GM18867 (cell line): Measurements from ENCODE around the gene PDGFRA.

ENCODE experiments used
- ATAC-seq: cut with Tn5 transposase; IDR thresholded peaks from one replicate; pipeline ENCODE4 v1.9.1; 2021; ENCODE audit warnings: mild to moderate bottlenecking, moderate library complexity; ENCODE audit not compliant: unreplicated experiment

The PDGFRA gene

GRCh38 chr4:54228961-54229501 is at the start of gene PDGFRA:
PDGFRA (plus strand) TSS chr4:54229293; CDS start chr4:54258769, 29,476 bp downstream.
- no peak for ATAC-seq

- no peak for ATAC-seq
Observed at GRCh38 chr4:54184581-54184980, 44.5 kb upstream of the PDGFRA start.

- ATAC-seq: no peak
Observed at GRCh38 chr4:54185044-54185780, 43.9 kb upstream of the PDGFRA start.

- ATAC-seq: no peak
Observed at GRCh38 chr4:54185866-54186265, 43.2 kb upstream of the PDGFRA start.

GRCh38 chr4:54186371-54186770 is 42.7 kb upstream of the PDGFRA start:
- no peak for ATAC-seq

GRCh38 chr4:54187148-54187547 is 41.9 kb upstream of the PDGFRA start:
- ATAC-seq: no peak

GRCh38 chr4:54189140-54189539 is 40.0 kb upstream of the PDGFRA start:
- ATAC-seq: no peak

- ATAC-seq: no peak
Observed at GRCh38 chr4:54192811-54193210, 36.3 kb upstream of the PDGFRA start.

- no peak for ATAC-seq
Observed at GRCh38 chr4:54197926-54198325, 31.2 kb upstream of the PDGFRA start.

- no peak for ATAC-seq
Observed at GRCh38 chr4:54199919-54200318, 29.2 kb upstream of the PDGFRA start.

- no peak for ATAC-seq
Observed at GRCh38 chr4:54209617-54210016, 19.5 kb upstream of the PDGFRA start.

- ATAC-seq: no peak
Observed at GRCh38 chr4:54213001-54213400, 16.1 kb upstream of the PDGFRA start.

GRCh38 chr4:54213761-54214160 is 15.3 kb upstream of the PDGFRA start:
- no peak for ATAC-seq

GRCh38 chr4:54215379-54216077 is 13.6 kb upstream of the PDGFRA start:
- ATAC-seq: no peak

- ATAC-seq: peak; percentile 81
Observed at GRCh38 chr4:54217642-54218495, 11.2 kb upstream of the PDGFRA start.

- no peak for ATAC-seq
Observed at GRCh38 chr4:54218736-54219135, 10.4 kb upstream of the PDGFRA start.

- no peak for ATAC-seq
Observed at GRCh38 chr4:54224996-54225597, 4.0 kb upstream of the PDGFRA start.

GRCh38 chr4:54225598-54226403 is 3.3 kb upstream of the PDGFRA start:
- no peak for ATAC-seq

GRCh38 chr4:54226404-54227255 is 2.5 kb upstream of the PDGFRA start:
- ATAC-seq: no peak
